Measurements from ENCODE around the gene CASTOR1. TPM values are rescaled to one million over a fixed set of nuclear protein-coding genes. Genes with fewer than 3 reads are reported as not detected.
A peak's percentile ranks its signal among the peaks of the same experiment; 100 is the strongest.

The CASTOR1 gene
- total RNA-seq (7.2 and 8.1 TPM in 2 replicates), polyA plus RNA-seq (26.8 and 33.0 TPM in 2 replicates), polyA minus RNA-seq (4.9 and 10.7 TPM in 2 replicates), Bru-seq, nascent RNA (percentile 11 among the genes with signal in this experiment), BruChase-seq, experiment 1, labeled RNA remaining after a 6-hour chase (percentile 49 among the genes with signal in this experiment), BruChase-seq, experiment 2, labeled RNA remaining after a 2-hour chase (percentile 44 among the genes with signal in this experiment)
- 11.7 and 14.0 TPM in 2 replicates for polyA plus RNA-seq (2011; cell fraction: cytosol; rRNA removed)
- 16.7 and 23.9 TPM in 2 replicates for polyA plus RNA-seq (2011; cell fraction: nucleus; rRNA removed)
- polyA plus RNA-seq (2012): 7.7 and 11.1 TPM in 2 replicates
- polyA minus RNA-seq (2011; cell fraction: cytosol; rRNA and poly(A)+ RNA removed): 1.7 TPM
- polyA minus RNA-seq (2011; cell fraction: nucleus; rRNA and poly(A)+ RNA removed): 6.8 and 7.1 TPM in 2 replicates
- long read RNA-seq, transcript CASTOR1-202 (9 exons, 1,623 nt): major isoform, 8 of 17 reads
- long read RNA-seq, partial matches to known transcripts: 2 of 17 reads
- long read RNA-seq, other reads (novel, unspliced or antisense): 6 of 17 reads

- H3K4me3 ChIP-seq (replicated peaks in 1 of 3; ENCODE audit: insufficient read depth in 1 of 3, low read depth in 1 of 3, low read length in 3 of 3): peak within 1 kb of the TSS; percentile 54 to 84 (median 64)
- peak within 1 kb of the TSS; percentile 68 for H2AFZ ChIP-seq (ENCODE audit: low read depth, low read length)
- H3K9me3 ChIP-seq (replicated peaks; ENCODE audit: control insufficient read depth, insufficient read depth, low read length): no peaks in the 10 kb centered on the region
- ChIA-PET CTCF (interaction anchor here (0.6 to 4.4 kb wide), 14 partner anchors 8 to 182 kb away, joined by 3 to 164 read pairs (median 12); partner anchors contain the start of genes RNF215 and TBC1D10A), POLR2A (interaction anchor here (1.1 to 2.1 kb wide), 5 partner anchors 12 to 81 kb away, joined by 3 to 7 read pairs (median 6); partner anchors contain the start of genes CCDC157, SF3A1 and TBC1D10A)
- no peaks in the 10 kb centered on the region for H3K27me3 ChIP-seq (ENCODE audit: control insufficient read depth in 2 of 2, insufficient read depth in 2 of 2, low read length in 2 of 2)
- no peaks in the 10 kb centered on the region for H3K79me2 ChIP-seq (ENCODE audit: control insufficient read depth, insufficient read depth, low read length)
- H3K9me1 ChIP-seq (replicated peaks; ENCODE audit: control insufficient read depth, extremely low read depth, insufficient read depth, low read length): no peaks in the 10 kb centered on the region
- intact Hi-C loops (cut with micrococcal nuclease) (loop anchor here (1.0 kb wide), 1 partner anchor 37 kb away; the partner anchor contains the start of gene TBC1D10A), dilution Hi-C loops (cut with MboI; ENCODE audit: extremely low pct_ligation_motif_present, low sequenced_read_pairs) (no loop called here)
- H3K4me1 ChIP-seq (ENCODE audit: control insufficient read depth, extremely low read depth, insufficient read depth, low read length): peaks cover 28% of the 10 kb centered on the region
- BruUV-seq (replicated peaks): no TSS peak
- peak; percentile 99 for DNase-seq (ENCODE audit: low read depth, low spot score)
- no peaks in the 10 kb centered on the region for H4K20me1 ChIP-seq (replicated peaks; ENCODE audit: control insufficient read depth, extremely low read depth, insufficient read depth, low read length)
- H3K36me3 ChIP-seq (ENCODE audit: control insufficient read depth in 2 of 2, extremely low read depth in 1 of 2, insufficient read depth in 2 of 2, low read length in 2 of 2): peaks cover 0 to 16% of the 10 kb centered on the region in 2 experiments
- peak within 1 kb of the TSS; percentile 64 for H3K4me2 ChIP-seq (ENCODE audit: insufficient read depth, low read length)
- TF ChIP-seq POLR2AphosphoS5 (IDR thresholded peaks at IDR 0.05; ENCODE audit: insufficient read depth, low read depth, low read length): peak; percentile 66
- peak; percentile 60 for TF ChIP-seq POLR2A (IDR thresholded peaks at IDR 0.05; ENCODE audit: low read depth, low read length)
- no peak for TF ChIP-seq EZH2 (IDR thresholded peaks at IDR 0.05; ENCODE audit: borderline replicate concordance, low read depth, low read length, severe bottlenecking)
- H3K9ac ChIP-seq (replicated peaks; ENCODE audit: extremely low read depth, insufficient read depth, low read length): peak within 1 kb of the TSS; percentile 45
- peak; percentile 100 for FAIRE-seq
- H3K27ac ChIP-seq (ENCODE audit: insufficient read depth, low read depth, low read length): peak within 1 kb of the TSS; percentile 51
Measured at GRCh38 chr22:30289141-30289979, at the start of gene CASTOR1. Gene CASTOR1 (minus strand): TSS chr22:30289505. CDS start chr22:30289497, 8 bp downstream.

- H3K9me3 ChIP-seq (replicated peaks; ENCODE audit: control insufficient read depth, insufficient read depth, low read length): no peaks in the 10 kb centered on the region
- DNase-seq (ENCODE audit: low read depth, low spot score): no peak
- intact Hi-C loops (cut with micrococcal nuclease) (no loop called here), dilution Hi-C loops (cut with MboI; ENCODE audit: extremely low pct_ligation_motif_present, low sequenced_read_pairs) (no loop called here)
- H3K27me3 ChIP-seq (ENCODE audit: control insufficient read depth in 2 of 2, insufficient read depth in 2 of 2, low read length in 2 of 2): no peaks in the 10 kb centered on the region
- no peaks in the 10 kb centered on the region for H3K9me1 ChIP-seq (replicated peaks; ENCODE audit: control insufficient read depth, extremely low read depth, insufficient read depth, low read length)
- no peak overlapping the region for H3K4me2 ChIP-seq (ENCODE audit: insufficient read depth, low read length)
- no peak for FAIRE-seq
- H3K27ac ChIP-seq (ENCODE audit: insufficient read depth, low read depth, low read length): no peak overlapping the region
- BruUV-seq (replicated peaks): no TSS peak
- no peak overlapping the region for H2AFZ ChIP-seq (ENCODE audit: low read depth, low read length)
- peaks cover 44 to 84% of the 10 kb centered on the region in 2 experiments for H3K36me3 ChIP-seq (ENCODE audit: control insufficient read depth in 2 of 2, extremely low read depth in 1 of 2, insufficient read depth in 2 of 2, low read length in 2 of 2)
- no peak overlapping the region for H3K4me3 ChIP-seq (replicated peaks in 1 of 3; ENCODE audit: insufficient read depth in 1 of 3, low read depth in 1 of 3, low read length in 3 of 3)
- H4K20me1 ChIP-seq (replicated peaks; ENCODE audit: control insufficient read depth, extremely low read depth, insufficient read depth, low read length): no peaks in the 10 kb centered on the region
- TF ChIP-seq EZH2 (IDR thresholded peaks at IDR 0.05; ENCODE audit: borderline replicate concordance, low read depth, low read length, severe bottlenecking) (no peak), CTCF (IDR thresholded peaks at IDR 0.05; ENCODE audit: extremely low read depth in 1 of 2, insufficient read depth in 1 of 2, low read depth in 1 of 2, low read length in 2 of 2) (no peak), JUN (IDR thresholded peaks at IDR 0.05; ENCODE audit: borderline replicate concordance, insufficient read depth, insufficient read length, low read depth) (no peak), MAX (IDR thresholded peaks at IDR 0.05; ENCODE audit: insufficient read depth, insufficient read length) (no peak), FOS (IDR thresholded peaks at IDR 0.05; ENCODE audit: borderline replicate concordance, insufficient read depth, low read length) (no peak), POLR2A (IDR thresholded peaks at IDR 0.05; ENCODE audit: low read depth, low read length) (no peak), MYC (IDR thresholded peaks at IDR 0.05; ENCODE audit: low read depth, low read length) (no peak), POLR2AphosphoS5 (IDR thresholded peaks at IDR 0.05; ENCODE audit: insufficient read depth, low read depth, low read length) (no peak)
- ChIA-PET POLR2A (no interaction called here), CTCF (interaction anchor here (1.3 kb wide), 1 partner anchor 51 kb away, joined by 9 read pairs; no protein-coding TSS in a partner anchor)
- H3K4me1 ChIP-seq (ENCODE audit: control insufficient read depth, extremely low read depth, insufficient read depth, low read length): no peaks in the 10 kb centered on the region
- no peak overlapping the region for H3K9ac ChIP-seq (replicated peaks; ENCODE audit: extremely low read depth, insufficient read depth, low read length)
- H3K79me2 ChIP-seq (ENCODE audit: control insufficient read depth, insufficient read depth, low read length): no peaks in the 10 kb centered on the region
Measured at GRCh38 chr22:30338802-30339201, 49.5 kb upstream of the CASTOR1 start.

Data from endothelial cell of umbilical vein (primary cell).